ENCODE data around the gene FSTL3.
"Not testable (repeated sequence)": the region's sequence is repeated elsewhere in the genome, so short reads cannot be mapped to it uniquely, and the experiment has no call there.

Gene FSTL3

DNA sequence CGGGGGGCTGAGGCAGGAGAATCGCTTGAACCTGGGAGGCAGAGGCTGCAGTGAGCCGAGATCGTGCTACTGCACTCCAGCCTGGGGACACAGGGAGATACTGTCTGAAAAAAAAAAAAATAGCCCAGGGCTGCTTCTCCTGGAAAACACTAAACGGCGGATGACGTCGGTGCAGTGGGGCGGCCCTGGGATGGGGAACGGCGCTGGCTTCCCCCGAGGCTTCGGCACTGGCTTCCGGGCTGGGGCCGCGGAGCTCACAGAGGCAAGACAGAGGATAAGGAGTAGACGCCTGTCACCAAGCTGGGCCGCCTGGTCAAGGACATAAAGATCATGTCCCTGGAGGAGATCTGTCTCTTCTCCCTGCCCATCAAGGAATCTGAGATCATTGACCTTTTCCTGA, 14.0 kb downstream of the FSTL3 start:
- Histone ChIP-seq H3K36me3 (ENCODE audit: control insufficient read depth, insufficient read depth, low read length) (no peaks in the 10 kb centered on the region), H3K9me3 (ENCODE audit: control insufficient read depth, low read length) (no peaks in the 10 kb centered on the region), H3K4me1 (ENCODE audit: control insufficient read depth, insufficient read depth, low read length, poor library complexity, severe bottlenecking) (no peaks in the 10 kb centered on the region), H3K27ac (ENCODE audit: low read depth, low read length, severe bottlenecking) (no peak overlapping the region), H3K4me3 (ENCODE audit: extremely low read depth, insufficient read depth, low read length, poor library complexity, severe bottlenecking) (no peak overlapping the region)
- WGBS, 2 experiments (ENCODE audit: insufficient coverage in 2 of 2), result 78 to 83% methylated on average over 13 to 16 of the region's 18 CpGs

GRCh38 chr19:694481-695351, 18.5 kb downstream of the FSTL3 start:
- 80 to 81% methylated on average over 26 to 37 of the region's 41 CpGs for WGBS, 2 experiments (ENCODE audit: insufficient coverage in 2 of 2)

GRCh38 chr19:695352-695949, 19.3 kb downstream of the FSTL3 start, which contains the start of gene PRSS57:
Gene PRSS57, minus strand, starts transcription at chr19:695452. Its CDS starts 22 bp downstream, at chr19:695430.
- WGBS, 2 experiments (ENCODE audit: insufficient coverage in 2 of 2), result 86 to 91% methylated on average over 23 to 26 of the region's 31 CpGs
- no peaks in the 10 kb centered on the region for H3K9me3 ChIP-seq (ENCODE audit: control insufficient read depth, low read length)
- no peak within 1 kb of the TSS for H3K27ac ChIP-seq (ENCODE audit: low read depth, low read length, severe bottlenecking)
- H3K4me3 ChIP-seq (ENCODE audit: extremely low read depth, insufficient read depth, low read length, poor library complexity, severe bottlenecking), result no peak within 1 kb of the TSS
- H3K4me1 ChIP-seq (ENCODE audit: control insufficient read depth, insufficient read depth, low read length, poor library complexity, severe bottlenecking), result no peaks in the 10 kb centered on the region
- no peaks in the 10 kb centered on the region for H3K36me3 ChIP-seq (ENCODE audit: control insufficient read depth, insufficient read depth, low read length)

More at GRCh38 chr19:694481-695351, 18.5 kb downstream of the FSTL3 start:
- H3K9me3 ChIP-seq (ENCODE audit: control insufficient read depth, low read length), result no peaks in the 10 kb centered on the region
- H3K27ac ChIP-seq (ENCODE audit: low read depth, low read length, severe bottlenecking), result no peak overlapping the region
- no peaks in the 10 kb centered on the region for H3K36me3 ChIP-seq (ENCODE audit: control insufficient read depth, insufficient read depth, low read length)
- H3K4me3 ChIP-seq (ENCODE audit: extremely low read depth, insufficient read depth, low read length, poor library complexity, severe bottlenecking), result no peak overlapping the region
- H3K4me1 ChIP-seq (ENCODE audit: control insufficient read depth, insufficient read depth, low read length, poor library complexity, severe bottlenecking), result no peaks in the 10 kb centered on the region

GRCh38 chr19:698529-698928, 22.3 kb downstream of the FSTL3 start:
- not testable (repeated sequence) for H3K4me1 ChIP-seq (ENCODE audit: control insufficient read depth, insufficient read depth, low read length, poor library complexity, severe bottlenecking); H3K4me3 ChIP-seq (ENCODE audit: extremely low read depth, insufficient read depth, low read length, poor library complexity, severe bottlenecking)
- 94 to 97% methylated on average over 12 of the region's 15 CpGs for WGBS, 2 experiments (ENCODE audit: insufficient coverage in 2 of 2)

GRCh38 chr19:699885-700284, 23.7 kb downstream of the FSTL3 start:
- not testable (repeated sequence) for H3K4me1 ChIP-seq (ENCODE audit: control insufficient read depth, insufficient read depth, low read length, poor library complexity, severe bottlenecking); H3K36me3 ChIP-seq (ENCODE audit: control insufficient read depth, insufficient read depth, low read length); H3K27ac ChIP-seq (ENCODE audit: low read depth, low read length, severe bottlenecking); H3K4me3 ChIP-seq (ENCODE audit: extremely low read depth, insufficient read depth, low read length, poor library complexity, severe bottlenecking); H3K9me3 ChIP-seq (ENCODE audit: control insufficient read depth, low read length)
- 72 to 80% methylated on average over 8 to 9 of the region's 14 CpGs for WGBS, 2 experiments (ENCODE audit: insufficient coverage in 2 of 2)

More at GRCh38 chr19:698529-698928, 22.3 kb downstream of the FSTL3 start:
- not testable (repeated sequence) for H3K36me3 ChIP-seq (ENCODE audit: control insufficient read depth, insufficient read depth, low read length); H3K27ac ChIP-seq (ENCODE audit: low read depth, low read length, severe bottlenecking); H3K9me3 ChIP-seq (ENCODE audit: control insufficient read depth, low read length)

GRCh38 chr19:702847-703246, 26.7 kb downstream of the FSTL3 start:
- not testable (repeated sequence) for H3K27ac ChIP-seq (ENCODE audit: low read depth, low read length, severe bottlenecking); H3K4me1 ChIP-seq (ENCODE audit: control insufficient read depth, insufficient read depth, low read length, poor library complexity, severe bottlenecking); H3K4me3 ChIP-seq (ENCODE audit: extremely low read depth, insufficient read depth, low read length, poor library complexity, severe bottlenecking); H3K36me3 ChIP-seq (ENCODE audit: control insufficient read depth, insufficient read depth, low read length); H3K9me3 ChIP-seq (ENCODE audit: control insufficient read depth, low read length)
- WGBS, 2 experiments (ENCODE audit: insufficient coverage in 2 of 2), result 81 to 85% methylated on average over 3 to 4 of the region's 6 CpGs

DNA sequence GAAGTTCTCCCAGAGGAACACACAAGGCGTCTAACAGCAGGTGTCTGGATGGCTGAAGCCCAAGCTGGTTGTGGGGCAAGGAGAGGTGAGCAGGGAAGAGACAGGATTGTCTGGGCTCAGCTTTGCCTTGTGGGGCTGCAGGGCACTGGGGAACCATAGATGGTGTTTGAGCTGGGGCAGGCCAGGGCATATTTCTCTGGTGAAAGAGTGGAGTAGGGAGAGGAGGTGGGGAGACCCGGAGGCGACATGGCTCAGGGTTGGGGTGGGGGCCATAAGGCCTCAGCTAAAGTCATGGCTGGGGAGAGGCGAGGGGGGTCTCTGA, 27.1 kb downstream of the FSTL3 start:
- Histone ChIP-seq H3K4me1 (ENCODE audit: control insufficient read depth, insufficient read depth, low read length, poor library complexity, severe bottlenecking) (no peaks in the 10 kb centered on the region), H3K9me3 (ENCODE audit: control insufficient read depth, low read length) (peaks cover 6% of the 10 kb centered on the region), H3K27ac (ENCODE audit: low read depth, low read length, severe bottlenecking) (no peak overlapping the region), H3K4me3 (ENCODE audit: extremely low read depth, insufficient read depth, low read length, poor library complexity, severe bottlenecking) (no peak overlapping the region), H3K36me3 (ENCODE audit: control insufficient read depth, insufficient read depth, low read length) (no peaks in the 10 kb centered on the region)
- 82 to 86% methylated on average over 4 of the region's 4 CpGs for WGBS, 2 experiments (ENCODE audit: insufficient coverage in 2 of 2)

GRCh38 chr19:703651-704446, 27.7 kb downstream of the FSTL3 start:
- Histone ChIP-seq H3K4me1 (ENCODE audit: control insufficient read depth, insufficient read depth, low read length, poor library complexity, severe bottlenecking) (no peaks in the 10 kb centered on the region), H3K27ac (ENCODE audit: low read depth, low read length, severe bottlenecking) (no peak overlapping the region), H3K4me3 (ENCODE audit: extremely low read depth, insufficient read depth, low read length, poor library complexity, severe bottlenecking) (no peak overlapping the region), H3K9me3 (ENCODE audit: control insufficient read depth, low read length) (peaks cover 6% of the 10 kb centered on the region), H3K36me3 (ENCODE audit: control insufficient read depth, insufficient read depth, low read length) (no peaks in the 10 kb centered on the region)
- WGBS, 2 experiments (ENCODE audit: insufficient coverage in 2 of 2), result 35 to 38% methylated on average over 14 to 22 of the region's 50 CpGs

DNA sequence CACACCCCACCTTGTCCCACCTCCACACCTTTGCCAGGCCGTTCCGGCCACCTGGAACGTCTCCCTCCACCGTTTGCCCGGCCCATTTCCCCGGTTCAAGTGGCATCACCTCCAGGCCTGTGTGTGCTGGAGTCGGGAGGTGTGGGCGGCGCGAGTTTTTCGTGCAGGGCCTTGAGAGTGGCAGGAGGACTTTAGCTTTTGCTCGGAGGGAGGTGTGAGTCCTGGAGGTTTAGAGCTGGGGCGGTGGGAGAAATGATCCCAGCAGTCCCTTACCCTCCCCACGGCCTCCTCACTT, 28.2 kb downstream of the FSTL3 start:
- Histone ChIP-seq H3K4me3 (ENCODE audit: extremely low read depth, insufficient read depth, low read length, poor library complexity, severe bottlenecking) (no peak overlapping the region), H3K4me1 (ENCODE audit: control insufficient read depth, insufficient read depth, low read length, poor library complexity, severe bottlenecking) (no peaks in the 10 kb centered on the region), H3K9me3 (ENCODE audit: control insufficient read depth, low read length) (peaks cover 6% of the 10 kb centered on the region), H3K27ac (ENCODE audit: low read depth, low read length, severe bottlenecking) (no peak overlapping the region), H3K36me3 (ENCODE audit: control insufficient read depth, insufficient read depth, low read length) (no peaks in the 10 kb centered on the region)
- WGBS, 2 experiments (ENCODE audit: insufficient coverage in 2 of 2), result 60 to 75% methylated on average over 4 to 11 of the region's 14 CpGs

GRCh38 chr19:708154-709143, 32.3 kb downstream of the FSTL3 start, which contains the start of gene PALM:
Gene PALM, plus strand, starts transcription at chr19:708935. Its CDS starts 212 bp downstream, at chr19:709147.
- H3K36me3 ChIP-seq (ENCODE audit: control insufficient read depth, insufficient read depth, low read length), result peaks cover 4% of the 10 kb centered on the region
- H3K4me3 ChIP-seq (ENCODE audit: extremely low read depth, insufficient read depth, low read length, poor library complexity, severe bottlenecking), result peak within 1 kb of the TSS; percentile 66
- 26 to 32% methylated on average over 21 to 23 of the region's 93 CpGs for WGBS, 2 experiments (ENCODE audit: insufficient coverage in 2 of 2)
- H3K9me3 ChIP-seq (ENCODE audit: control insufficient read depth, low read length), result peaks cover 6% of the 10 kb centered on the region
- H3K4me1 ChIP-seq (ENCODE audit: control insufficient read depth, insufficient read depth, low read length, poor library complexity, severe bottlenecking), result peaks cover 6% of the 10 kb centered on the region
- H3K27ac ChIP-seq (ENCODE audit: low read depth, low read length, severe bottlenecking), result no peak within 1 kb of the TSS
